ENCODE data around the gene SLC25A25. TPM values are rescaled to one million over a fixed set of nuclear protein-coding genes. Genes with fewer than 3 reads are reported as not detected.

The SLC25A25 gene
- total and polyA plus RNA-seq, 2 of the 8 experiments (the other 6 are each of a cell fraction or from before 2014, with no cell fraction given): 6.5 to 18.5 TPM

DNA sequence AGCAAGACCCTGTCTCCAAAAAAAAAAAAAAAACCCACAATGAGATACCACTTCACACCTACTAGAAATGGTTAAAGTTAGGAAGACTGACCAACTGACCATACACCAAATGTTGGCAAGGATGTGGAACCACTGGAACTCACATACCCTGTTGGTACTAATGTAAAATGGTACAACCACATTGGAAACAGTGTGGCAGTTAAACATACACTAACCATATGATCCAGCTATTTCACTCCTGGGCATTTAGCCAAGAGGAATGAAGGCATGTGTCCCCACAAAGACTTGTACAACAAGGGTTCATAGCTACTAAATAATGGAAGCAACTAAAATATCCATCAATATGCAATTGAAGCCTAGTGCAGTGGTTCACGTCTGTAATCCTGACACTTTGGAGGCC, 22.2 kb upstream of the SLC25A25 start:
- Histone ChIP-seq H2BK20ac (ENCODE audit: low read length) (no peak overlapping the region), H2BK15ac (ENCODE audit: low read length) (no peak overlapping the region), H3K23me2 (ENCODE audit: low read depth, low read length) (no peaks in the 10 kb centered on the region), H3K18ac (ENCODE audit: extremely low read depth, low read length) (no peak overlapping the region), H3K23ac (ENCODE audit: insufficient read length) (no peak overlapping the region), H3K27me3 (replicated peaks in 1 of 4; ENCODE audit: control insufficient read depth in 3 of 4, extremely low read depth in 1 of 4, insufficient read depth in 3 of 4, low read length in 3 of 4) (no peaks in the 10 kb centered on the region), H2BK12ac (ENCODE audit: low read depth, low read length) (no peak overlapping the region), H3K4ac (replicated peaks; ENCODE audit: insufficient read length, low read depth, low read length) (no peak overlapping the region), H3K4me3 (ENCODE audit: extremely low read depth in 1 of 4, insufficient read depth in 2 of 4, low read depth in 3 of 4, low read length in 4 of 4) (no peak overlapping the region), H4K20me1 (replicated peaks in 1 of 2; ENCODE audit: control insufficient read depth in 1 of 2, insufficient read depth in 2 of 2, low read length in 2 of 2) (no peaks in the 10 kb centered on the region), H4K5ac (ENCODE audit: insufficient read length, low read depth, low read length) (no peak overlapping the region), H3K79me2 (ENCODE audit: control insufficient read depth in 1 of 2, insufficient read depth in 2 of 2, low read length in 2 of 2) (no peaks in the 10 kb centered on the region), H2BK5ac (ENCODE audit: low read depth, low read length) (no peak overlapping the region), H3K27ac (ENCODE audit: low read depth, low read length) (no peak overlapping the region), H2AK5ac (ENCODE audit: low read depth, low read length) (no peak overlapping the region), H2AFZ (ENCODE audit: low read length) (no peak overlapping the region), H3K79me1 (ENCODE audit: low read depth, low read length) (no peaks in the 10 kb centered on the region), H3K14ac (ENCODE audit: insufficient read length) (no peak overlapping the region), H4K8ac (ENCODE audit: extremely low read depth, insufficient read depth, low read length) (no peak overlapping the region), H3K9ac (replicated peaks in 1 of 4; ENCODE audit: extremely low read depth in 1 of 4, low read depth in 3 of 4, low read length in 3 of 4) (no peak overlapping the region), H4K91ac (replicated peaks; ENCODE audit: insufficient read length, low read length) (no peak overlapping the region), H3K36me3 (ENCODE audit: control insufficient read depth in 2 of 4, insufficient read depth in 4 of 4, low read length in 3 of 4) (no peaks in the 10 kb centered on the region), H3K9me3 (ENCODE audit: insufficient read depth in 2 of 2, low read depth in 1 of 2, low read length in 1 of 2) (no peaks in the 10 kb centered on the region), H3K4me2 (ENCODE audit: insufficient read depth in 1 of 2, low read depth in 2 of 2, low read length in 2 of 2) (no peak overlapping the region), H3K56ac (replicated peaks; ENCODE audit: insufficient read length, low read depth, low read length) (no peak overlapping the region), H3K4me1 (replicated peaks in 1 of 4; ENCODE audit: control insufficient read depth in 3 of 4, insufficient read depth in 4 of 4, low read length in 3 of 4) (no peaks in the 10 kb centered on the region; a peak in 2 of 7 replicates), H2BK120ac (replicated peaks; ENCODE audit: low read depth, low read length) (no peak overlapping the region)
- DNase-seq (ENCODE audit: low read depth in 1 of 2, low spot score in 2 of 2): no peak
- FAIRE-seq: no peak
- ChIA-PET CTCF (ENCODE audit: partially characterized antibody) (interaction anchor here (0.9 to 38.5 kb wide), 4 partner anchors 9 to 245 kb away, joined by 3 to 825 read pairs (median 30); partner anchors contain the start of gene DPM2), POLR2A (ENCODE audit: partially characterized antibody) (interaction anchor here (1.3 kb wide), 1 partner anchor 53 kb away, joined by 3 read pairs; no protein-coding TSS in a partner anchor)
- 93% methylated on average over 1 of the region's 1 CpG; no CpG with 5 or more reads in 1 of the 2 experiments for WGBS, 2 experiments (ENCODE audit: extremely low coverage in 1 of 2, insufficient coverage in 1 of 2, insufficient read length in 1 of 2, insufficient replicate concordance in 2 of 2, low coverage in 1 of 2, low lambda C conversion rate in 2 of 2, missing lambda C conversion rate in 1 of 2)
- TF ChIP-seq TAF1 (IDR thresholded peaks at IDR 0.05; ENCODE audit: low read depth, low read length) (no peak), POU5F1 (IDR thresholded peaks at IDR 0.05; ENCODE audit: low read depth, low read length) (no peak), HDAC2 (IDR thresholded peaks at IDR 0.05; ENCODE audit: borderline replicate concordance in 1 of 2, low read depth in 2 of 2, low read length in 2 of 2) (no peak), TEAD4 (IDR thresholded peaks at IDR 0.05; ENCODE audit: low read depth, low read length) (no peak), TBP (IDR thresholded peaks at IDR 0.05; ENCODE audit: low read depth, low read length) (no peak), NRF1 (IDR thresholded peaks at IDR 0.05; ENCODE audit: low read depth, low read length) (no peak), RBBP5 (IDR thresholded peaks at IDR 0.05; ENCODE audit: borderline replicate concordance, low read depth, low read length) (no peak), POLR2AphosphoS5 (IDR thresholded peaks at IDR 0.05; ENCODE audit: low read depth, low read length) (no peak), BCL11A (IDR thresholded peaks at IDR 0.05; ENCODE audit: low read depth in 2 of 2, low read length in 2 of 2) (no peak), SRF (IDR thresholded peaks at IDR 0.05; ENCODE audit: low read depth, low read length) (no peak), POLR2A (IDR thresholded peaks at IDR 0.05; ENCODE audit: control extremely low read depth in 1 of 2, low read depth in 2 of 2, low read length in 2 of 2) (no peak), CTBP2 (IDR thresholded peaks at IDR 0.05; ENCODE audit: borderline replicate concordance, insufficient read depth, insufficient read length, low read length) (no peak), BACH1 (IDR thresholded peaks at IDR 0.05; ENCODE audit: low read length) (no peak), HDAC6 (IDR thresholded peaks at IDR 0.05; ENCODE audit: low read depth, low read length) (no peak), SUZ12 (IDR thresholded peaks at IDR 0.05; ENCODE audit: low read length) (no peak)
